Hindlimb muscle (tissue), 1 donor: ENCODE measurements around the gene GART. TPM values are rescaled to one million over a fixed set of nuclear protein-coding genes. Genes with fewer than 3 reads are reported as not detected.

ENCODE experiments used
- DNase-seq: peaks from one replicate; pipeline ENCODE4 v3.0.0-alpha.2; 2013
- polyA plus RNA-seq: library from polyadenylated mRNA; unstranded; fragments of 120-200 nt; gene quantifications from one replicate; pipeline ENCODE4 v1.2.1, GENCODE V29; 2013; ENCODE audit not compliant: insufficient read length

Gene GART
- polyA plus RNA-seq, 1 donor, result 54.2 TPM

- no peak for DNase-seq
Observed at GRCh38 chr21:33461538-33462250, 80.2 kb downstream of the GART start.

GRCh38 chr21:33458861-33459260 lies 83.1 kb downstream of the GART start:
- DNase-seq, result no peak

- no peak for DNase-seq
Observed at GRCh38 chr21:33455686-33456446, 86.1 kb downstream of the GART start.

Other genes with a start within 250 kb of the GART start
- gene IFNAR1, start 217.1 kb downstream of the GART start, polyA plus RNA-seq, result 24.3 TPM
- gene IFNGR2, start 138.7 kb downstream of the GART start, polyA plus RNA-seq, result 52.7 TPM
- 19.4 TPM for gene TMEM50B, start 62.1 kb downstream of the GART start, polyA plus RNA-seq
- 2.1 TPM for gene DNAJC28, start 50.4 kb downstream of the GART start, polyA plus RNA-seq
- gene SON, start 921 bp upstream of the GART start, polyA plus RNA-seq, result 204 TPM
- gene DONSON, start 46.6 kb upstream of the GART start, polyA plus RNA-seq, result 19.2 TPM
- 30.2 TPM for gene CRYZL1, start 99.6 kb upstream of the GART start, polyA plus RNA-seq
- gene ITSN1, start 100.4 kb upstream of the GART start, polyA plus RNA-seq, result 34.1 TPM